GM18868 (cell line): ENCODE results near the gene OR3A2.
"Not testable (repeated sequence)": the region's sequence is repeated elsewhere in the genome, so short reads cannot be mapped to it uniquely, and the experiment has no call there.

Experiments
- ATAC-seq: cut with Tn5 transposase; IDR thresholded peaks from one replicate; pipeline ENCODE4 v1.9.1; 2021; ENCODE audit warnings: mild to moderate bottlenecking, moderate library complexity; ENCODE audit not compliant: unreplicated experiment

Gene OR3A2

DNA sequence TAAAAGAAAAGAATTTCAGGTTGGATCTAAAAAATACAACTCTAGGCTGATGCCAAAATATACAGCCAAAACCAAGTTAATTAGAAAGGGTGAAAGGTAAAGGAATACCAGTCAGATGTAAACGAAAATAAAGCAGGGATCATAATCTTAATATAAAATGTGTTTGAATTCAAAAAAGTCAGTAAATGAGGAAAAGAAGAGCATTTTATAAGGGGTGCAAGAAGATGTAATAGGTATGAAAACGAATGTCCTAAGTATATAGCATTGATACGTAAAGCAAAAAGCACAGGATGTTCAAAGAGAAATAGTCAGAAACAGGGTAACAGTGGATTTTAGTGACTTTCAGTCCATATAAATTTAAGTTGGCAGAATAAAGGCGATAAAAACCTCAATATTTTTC is 90.5 kb downstream of the OR3A2 start:
- ATAC-seq, result no peak

DNA sequence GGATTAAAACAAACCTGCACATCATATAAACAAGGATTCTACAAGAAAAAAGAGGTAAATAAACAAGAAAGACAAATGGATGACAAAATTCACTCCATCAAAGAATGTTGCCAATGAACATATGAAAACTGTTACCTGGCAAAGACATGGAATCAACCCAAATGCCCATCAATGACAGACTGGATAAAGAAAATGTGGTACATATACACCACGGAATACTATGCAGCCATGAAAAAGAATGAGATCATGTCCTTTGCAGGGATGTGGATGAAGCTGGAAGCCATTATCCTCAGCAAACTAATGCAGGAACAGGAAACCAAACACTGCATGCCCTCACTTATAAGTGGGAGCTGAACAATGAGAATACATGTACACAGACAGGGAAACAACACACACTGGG is 92.6 kb downstream of the OR3A2 start:
- not testable (repeated sequence) for ATAC-seq

DNA sequence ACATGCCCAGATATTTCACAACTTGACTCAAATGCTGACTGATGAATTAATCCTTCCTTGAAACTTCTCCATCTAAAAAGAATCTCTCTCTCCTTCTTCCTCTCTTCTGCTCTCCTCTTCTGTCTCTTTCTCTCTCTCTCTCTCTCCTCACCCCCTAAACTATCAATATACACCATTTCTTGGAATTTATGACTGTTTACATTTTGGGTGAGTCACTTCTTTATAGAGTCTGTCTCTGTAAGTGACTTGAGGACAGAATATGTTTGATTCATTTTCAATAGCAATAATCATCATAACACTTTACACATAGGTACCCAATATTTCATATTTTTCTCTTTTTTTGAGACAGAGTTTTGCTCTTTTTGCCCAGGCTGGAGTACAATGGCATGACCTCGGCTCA is 103.2 kb downstream of the OR3A2 start:
- ATAC-seq, result no peak

DNA sequence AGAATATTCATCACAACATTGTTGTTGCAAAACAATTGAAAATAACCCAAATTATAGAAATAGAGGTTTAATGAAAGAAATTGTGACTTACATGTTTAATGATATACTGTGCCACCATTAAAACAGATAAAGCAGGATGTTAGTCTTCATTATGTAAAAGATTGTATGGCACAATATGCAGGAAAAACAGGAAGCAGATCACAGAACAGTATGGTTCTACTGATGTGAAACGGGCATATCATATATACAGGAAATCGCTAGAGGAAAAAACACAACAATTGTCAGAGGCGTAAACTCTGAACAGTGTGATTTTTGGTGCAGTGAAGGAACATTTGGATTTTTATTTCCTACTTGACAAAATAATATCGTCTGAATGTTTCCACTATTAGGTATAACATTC is 110.0 kb downstream of the OR3A2 start:
- ATAC-seq, result no peak

DNA sequence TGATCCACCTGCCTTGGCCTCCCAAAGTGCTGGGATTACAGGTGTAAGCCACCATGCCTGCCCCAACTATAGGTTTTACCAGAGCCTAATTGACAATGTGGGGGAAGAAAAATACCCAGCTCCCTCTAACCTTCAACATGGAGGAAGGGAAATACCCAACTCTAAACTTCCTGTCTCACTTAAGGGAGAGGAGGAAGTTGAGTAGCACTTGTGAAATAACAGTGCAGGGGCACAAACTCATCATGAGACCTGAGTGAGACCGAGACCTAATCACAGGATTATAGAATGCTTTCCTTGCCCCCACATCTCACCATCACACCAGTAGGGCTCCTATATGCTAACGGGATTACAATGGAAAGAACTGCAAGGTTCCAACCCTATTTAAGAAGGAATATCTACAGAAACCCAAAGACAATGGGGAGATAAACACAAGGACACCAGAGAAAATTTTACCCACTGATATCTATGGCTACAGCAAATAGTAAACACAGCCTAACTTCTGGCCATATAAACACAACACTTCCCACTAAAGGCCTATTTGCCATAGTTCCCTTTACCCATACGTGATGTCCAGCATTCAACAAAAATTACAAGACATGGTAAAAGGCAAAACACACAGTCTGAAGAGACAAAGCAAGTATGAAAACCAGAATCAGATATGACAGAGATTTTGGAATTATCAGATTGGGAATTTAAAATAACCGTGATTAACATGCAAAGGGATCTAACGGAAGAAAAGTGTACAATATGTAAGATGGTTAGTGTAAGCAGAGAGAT is 114.8 kb downstream of the OR3A2 start:
- no peak for ATAC-seq

DNA sequence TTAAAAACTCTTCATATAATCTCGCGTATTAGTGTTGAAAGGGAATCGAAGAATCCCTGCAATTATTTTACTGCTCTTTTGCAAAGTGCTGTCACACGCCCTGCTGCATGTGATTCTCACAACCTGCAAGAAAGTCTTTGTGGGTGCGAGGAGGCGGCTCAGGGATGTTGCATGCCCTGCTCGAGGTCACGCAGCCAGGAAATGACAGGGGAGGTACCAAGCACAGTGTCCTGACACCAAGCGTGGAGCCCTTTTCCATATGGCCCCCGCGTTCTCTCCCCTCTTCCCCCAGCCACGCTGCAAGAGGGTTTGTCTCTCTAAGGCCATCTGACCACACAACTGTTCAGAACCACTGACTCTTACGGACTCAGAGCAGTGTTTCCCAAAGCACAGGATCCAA is 125.5 kb downstream of the OR3A2 start:
- ATAC-seq, result no peak

DNA sequence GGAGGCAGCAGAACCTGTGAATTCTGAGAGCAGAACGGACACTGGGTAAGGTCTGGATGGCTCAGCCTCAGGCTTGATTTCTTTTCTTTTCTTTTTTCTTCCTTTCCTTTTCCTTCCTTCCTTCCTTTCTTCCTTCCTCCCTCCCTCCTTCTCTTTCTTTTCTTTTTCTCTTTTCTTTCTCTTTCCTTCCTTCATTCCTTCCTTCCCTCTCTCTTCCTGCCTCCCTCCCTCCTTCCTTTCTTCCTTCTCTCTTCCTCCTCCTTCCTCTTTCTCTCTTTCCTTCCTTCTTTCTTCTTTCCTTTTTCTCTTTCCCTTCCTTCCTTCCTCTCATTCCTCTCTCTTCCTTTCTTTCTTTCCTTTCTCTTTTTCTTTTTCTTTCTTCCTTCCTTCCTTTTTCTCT is 125.9 kb downstream of the OR3A2 start:
- ATAC-seq, result no peak

DNA sequence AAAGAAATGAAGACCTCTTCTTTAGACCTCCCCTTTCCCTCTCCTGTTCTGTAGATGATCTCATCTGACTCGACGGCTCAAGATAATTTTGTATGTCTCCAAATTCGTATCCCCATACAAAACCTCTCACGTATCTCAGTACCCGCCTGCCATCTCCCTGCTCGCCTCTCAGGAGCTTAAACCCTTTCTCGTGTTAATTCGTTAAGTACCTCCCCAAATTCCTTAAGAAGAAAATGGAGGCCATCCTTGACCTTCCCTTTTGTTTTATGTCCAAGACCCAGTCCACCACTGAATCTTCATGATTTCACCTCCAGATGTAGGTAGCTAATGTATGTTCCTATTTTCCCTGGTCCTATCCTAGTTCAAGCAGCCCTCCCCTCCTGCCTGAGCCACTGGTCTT is 129.5 kb downstream of the OR3A2 start:
- no peak for ATAC-seq

DNA sequence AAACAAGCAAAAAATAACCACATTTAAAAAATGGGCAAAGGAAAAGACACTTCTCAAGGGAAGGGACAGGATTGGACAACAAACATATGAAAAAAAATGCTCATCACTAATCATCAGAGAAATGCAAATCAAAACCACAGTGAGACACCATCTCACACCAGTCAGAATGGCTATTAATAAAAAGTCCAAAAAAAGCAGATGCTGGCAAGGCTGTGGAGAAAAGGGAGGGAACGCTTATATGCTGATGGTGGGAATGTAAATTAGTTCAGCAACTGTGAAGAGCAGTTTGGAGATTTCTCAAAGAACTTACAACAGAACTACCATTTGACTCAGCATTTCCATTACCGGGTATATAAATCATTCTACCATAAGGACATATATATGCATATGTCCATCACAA is 137.1 kb downstream of the OR3A2 start:
- not testable (repeated sequence) for ATAC-seq

DNA sequence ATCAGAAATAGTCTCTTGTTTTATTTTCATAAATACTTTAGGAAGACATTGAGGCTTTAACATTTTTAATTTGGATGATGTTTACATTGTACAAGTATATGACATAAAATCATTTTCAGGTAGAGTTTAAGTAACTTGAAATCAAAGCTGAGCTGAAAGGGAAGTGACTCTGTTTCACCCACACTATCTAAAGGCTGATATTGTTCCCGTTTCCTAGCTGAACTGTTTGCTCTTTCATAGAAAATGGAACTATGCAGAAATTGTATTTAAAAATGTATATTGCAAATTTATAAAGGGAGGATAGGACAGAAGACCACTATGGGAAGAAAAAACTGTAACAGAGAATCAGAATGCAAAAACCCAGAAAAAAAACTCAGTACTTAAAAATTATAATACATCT is 141.3 kb downstream of the OR3A2 start:
- not testable (repeated sequence) for ATAC-seq

DNA sequence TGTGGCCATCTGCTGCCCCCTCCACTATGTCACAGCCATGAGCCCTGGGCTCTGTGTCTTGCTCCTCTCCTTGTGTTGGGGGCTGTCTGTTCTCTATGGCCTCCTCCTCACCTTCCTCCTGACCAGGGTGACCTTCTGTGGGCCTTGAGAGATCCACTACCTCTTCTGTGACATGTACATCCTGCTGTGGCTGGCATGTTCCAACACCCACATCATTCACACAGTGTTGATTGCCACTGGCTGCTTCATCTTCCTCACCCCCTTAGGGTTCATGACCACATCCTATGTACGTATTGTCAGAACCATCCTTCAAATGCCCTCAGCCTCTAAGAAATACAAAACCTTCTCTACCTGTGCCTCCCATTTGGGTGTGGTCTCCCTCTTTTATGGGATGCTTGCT is 145.1 kb downstream of the OR3A2 start:
- ATAC-seq, result not testable (repeated sequence)

DNA sequence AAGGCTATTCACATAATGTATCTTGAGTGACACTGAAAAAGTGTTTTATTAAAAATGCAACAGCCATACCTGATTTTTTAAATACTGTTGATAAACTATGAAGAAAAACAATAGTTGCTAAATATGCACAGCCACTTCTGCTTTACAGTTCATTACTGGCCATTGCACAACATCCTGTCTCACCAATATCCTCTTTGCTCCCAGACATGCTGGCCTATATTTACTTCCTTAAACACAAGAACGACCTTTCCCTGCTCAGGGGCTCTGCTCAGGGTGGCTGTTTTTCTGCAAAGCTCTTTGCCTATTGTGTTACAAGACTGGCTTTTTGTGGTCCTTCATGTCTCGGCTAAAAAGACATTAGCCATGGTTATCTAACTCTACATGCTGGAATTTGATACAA is 147.4 kb downstream of the OR3A2 start:
- not testable (repeated sequence) for ATAC-seq

DNA sequence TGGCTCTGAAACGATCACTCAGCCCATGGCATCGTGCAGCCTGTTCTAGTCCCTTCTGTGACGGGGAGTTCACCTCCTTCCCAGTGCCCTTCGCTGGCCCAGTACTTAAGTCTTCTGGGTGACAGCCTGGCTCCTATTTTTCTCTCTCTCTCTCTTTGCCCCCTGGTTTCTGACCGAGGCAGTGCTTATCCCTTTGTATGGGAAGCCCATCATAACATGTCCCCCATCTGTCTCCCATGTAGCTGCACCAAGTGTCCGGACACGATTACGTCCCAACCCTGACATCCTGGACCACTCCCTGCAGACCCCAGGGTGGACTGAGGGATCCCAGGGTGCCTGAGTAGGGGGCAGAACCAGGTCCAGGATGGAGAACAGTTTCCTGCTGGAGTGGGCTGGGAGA is 153.8 kb downstream of the OR3A2 start:
- not testable (repeated sequence) for ATAC-seq
